Astrocyte (in vitro differentiated cells and primary cell): Measurements from ENCODE around the gene CNTN5. TPM values are rescaled to one million over a fixed set of nuclear protein-coding genes. Genes with fewer than 3 reads are reported as not detected.
A peak's percentile ranks its signal among the peaks of the same experiment; 100 is the strongest.

Source experiments
- DNase-seq: peaks from one replicate; pipeline ENCODE4 v3.0.0-alpha.2; 2010; ENCODE audit warnings: low read depth
- FAIRE-seq: peaks from 2 replicates; lab custom pipeline; 2011; peaks lifted over from hg19 to GRCh38; lab: Jason Lieb, UNC
- H2AFZ ChIP-seq: 2 replicates; pipeline ENCODE4 v1.6.0; 2012; ENCODE audit warnings: low read depth, low read length, inconsistent platforms
- H3K27ac ChIP-seq: 2 replicates; pipeline ENCODE4 v1.5.1; 2011; ENCODE audit warnings: low read depth, low read length, inconsistent platforms
- H3K27me3 ChIP-seq: 2 replicates; pipeline ENCODE4 v1.6.0; 2011; ENCODE audit warnings: low read length, inconsistent platforms; ENCODE audit not compliant: insufficient read depth
- H3K36me3 ChIP-seq: 2 replicates; pipeline ENCODE4 v1.5.1; 2011; ENCODE audit warnings: low read length, inconsistent platforms; ENCODE audit not compliant: insufficient read depth
- H3K4me1 ChIP-seq: 2 replicates; pipeline ENCODE4 v1.5.1; 2011; ENCODE audit warnings: low read length, inconsistent platforms; ENCODE audit not compliant: insufficient read depth
- H3K4me2 ChIP-seq: 2 replicates; pipeline ENCODE4 v1.6.0; 2012; ENCODE audit warnings: low read length, inconsistent platforms
- H3K4me3 ChIP-seq: 2 replicates; pipeline ENCODE4 v1.5.1; 2011; ENCODE audit warnings: low read depth, mild to moderate bottlenecking, low read length, inconsistent platforms; ENCODE audit not compliant: insufficient read depth
- H3K79me2 ChIP-seq: 2 replicates; pipeline ENCODE4 v1.6.0; 2012; ENCODE audit warnings: mild to moderate bottlenecking, low read length, inconsistent platforms; ENCODE audit not compliant: insufficient read depth
- H3K9ac ChIP-seq: 2 replicates; pipeline ENCODE4 v1.6.0; 2012; ENCODE audit warnings: mild to moderate bottlenecking, low read length, inconsistent platforms
- H3K9me3 ChIP-seq: 2 replicates; pipeline ENCODE4 v1.5.1; 2012; ENCODE audit warnings: low read depth, mild to moderate bottlenecking, low read length, inconsistent platforms; ENCODE audit not compliant: insufficient read depth
- H4K20me1 ChIP-seq: 2 replicates; pipeline ENCODE4 v1.6.0; 2012; ENCODE audit warnings: low read length, inconsistent platforms; ENCODE audit not compliant: insufficient read depth
- H3K27ac Mint-ChIP-seq: one replicate; pipeline ENCODE4 v1.8.0; 2021; ENCODE audit warnings: mild to moderate bottlenecking, mixed read lengths; ENCODE audit not compliant: unreplicated experiment
- H3K27me3 Mint-ChIP-seq: one replicate; pipeline ENCODE4 v1.8.0; 2021; ENCODE audit warnings: low read depth, mixed read lengths; ENCODE audit not compliant: unreplicated experiment
- H3K36me3 Mint-ChIP-seq: one replicate; pipeline ENCODE4 v1.8.0; 2021; ENCODE audit warnings: low read depth, mixed read lengths; ENCODE audit not compliant: unreplicated experiment
- H3K4me1 Mint-ChIP-seq: one replicate; pipeline ENCODE4 v1.8.0; 2021; ENCODE audit warnings: low read depth, mixed read lengths; ENCODE audit not compliant: unreplicated experiment
- H3K4me3 Mint-ChIP-seq: one replicate; pipeline ENCODE4 v1.8.0; 2021; ENCODE audit warnings: mild to moderate bottlenecking, moderate library complexity, mixed read lengths; ENCODE audit not compliant: unreplicated experiment
- H3K9me3 Mint-ChIP-seq: one replicate; pipeline ENCODE4 v1.8.0; 2021; ENCODE audit warnings: mild to moderate bottlenecking, mixed read lengths; ENCODE audit not compliant: unreplicated experiment
- EZH2 ChIP-seq: IDR thresholded peaks from 2 replicates; pipeline ENCODE4 v1.6.1; 2012; ENCODE audit warnings: mild to moderate bottlenecking, low read length, inconsistent platforms; ENCODE audit not compliant: insufficient read depth
- total RNA-seq: library from RNA; stranded (reverse); gene quantifications from 2 replicates; pipeline ENCODE4 v1.2.1, GENCODE V29; 2021
- TF ChIP-seq, protein P1 (sequence below): IDR thresholded peaks from 2 replicates; pipeline ENCODE4 v1.5.1; 2011; ENCODE audit warnings: low read depth, mild to moderate bottlenecking, inconsistent platforms, low read length, moderate library complexity; ENCODE audit not compliant: insufficient read depth

Gene CNTN5
- total RNA-seq, 1 donor from 2014 or later = 1.1 TPM

DNA sequence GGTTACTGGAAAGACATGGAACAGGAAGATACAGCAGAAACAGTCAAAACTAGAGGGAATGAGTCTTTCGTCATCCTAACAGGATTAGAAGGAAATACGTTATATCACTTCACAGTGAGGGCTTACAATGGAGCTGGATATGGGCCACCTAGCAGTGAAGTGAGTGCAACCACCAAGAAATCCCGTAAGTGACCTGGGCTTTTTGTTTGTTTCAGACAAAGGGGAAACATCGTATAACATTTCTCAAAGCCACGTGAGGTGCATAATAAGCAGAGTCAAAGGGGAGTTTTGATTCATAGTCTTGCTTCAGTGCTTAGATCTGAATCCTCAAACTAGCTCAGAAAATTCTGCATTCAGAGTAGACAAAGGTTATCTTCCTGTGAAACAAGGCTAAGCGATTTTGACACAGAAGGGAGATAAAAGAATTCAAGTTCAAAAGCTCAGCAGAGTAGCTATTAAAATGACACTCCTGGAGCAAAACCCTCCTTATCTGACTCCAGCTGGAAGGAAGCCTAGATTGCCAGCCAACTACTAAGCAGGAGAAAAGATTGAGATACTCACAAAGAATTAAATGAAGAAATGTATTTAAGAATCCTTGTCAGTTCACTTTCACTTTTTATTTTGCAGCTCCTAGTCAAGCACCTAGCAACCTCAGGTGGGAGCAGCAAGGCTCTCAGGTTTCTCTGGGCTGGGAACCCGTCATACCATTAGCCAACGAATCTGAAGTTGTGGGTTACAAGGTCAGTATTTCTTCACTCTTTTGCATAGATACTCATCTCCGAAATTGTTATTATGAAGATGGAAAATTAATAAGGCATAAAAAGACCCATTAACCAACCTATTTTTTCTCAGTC, 1319.9 kb downstream of the CNTN5 start:
- Mint-ChIP-seq H3K27ac (no peak overlapping the region), H3K4me1 (peaks cover 10% of the 10 kb centered on the region), H3K36me3 (no peaks in the 10 kb centered on the region), H3K9me3 (no peaks in the 10 kb centered on the region), H3K4me3 (no peak overlapping the region), H3K27me3 (no peaks in the 10 kb centered on the region)
- H3K4me1 ChIP-seq = no peaks in the 10 kb centered on the region
- TF ChIP-seq, protein P1, sequence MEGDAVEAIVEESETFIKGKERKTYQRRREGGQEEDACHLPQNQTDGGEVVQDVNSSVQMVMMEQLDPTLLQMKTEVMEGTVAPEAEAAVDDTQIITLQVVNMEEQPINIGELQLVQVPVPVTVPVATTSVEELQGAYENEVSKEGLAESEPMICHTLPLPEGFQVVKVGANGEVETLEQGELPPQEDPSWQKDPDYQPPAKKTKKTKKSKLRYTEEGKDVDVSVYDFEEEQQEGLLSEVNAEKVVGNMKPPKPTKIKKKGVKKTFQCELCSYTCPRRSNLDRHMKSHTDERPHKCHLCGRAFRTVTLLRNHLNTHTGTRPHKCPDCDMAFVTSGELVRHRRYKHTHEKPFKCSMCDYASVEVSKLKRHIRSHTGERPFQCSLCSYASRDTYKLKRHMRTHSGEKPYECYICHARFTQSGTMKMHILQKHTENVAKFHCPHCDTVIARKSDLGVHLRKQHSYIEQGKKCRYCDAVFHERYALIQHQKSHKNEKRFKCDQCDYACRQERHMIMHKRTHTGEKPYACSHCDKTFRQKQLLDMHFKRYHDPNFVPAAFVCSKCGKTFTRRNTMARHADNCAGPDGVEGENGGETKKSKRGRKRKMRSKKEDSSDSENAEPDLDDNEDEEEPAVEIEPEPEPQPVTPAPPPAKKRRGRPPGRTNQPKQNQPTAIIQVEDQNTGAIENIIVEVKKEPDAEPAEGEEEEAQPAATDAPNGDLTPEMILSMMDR = no peak
- no peak for TF ChIP-seq EZH2
- H3K9me3 ChIP-seq = no peaks in the 10 kb centered on the region
- no peaks in the 10 kb centered on the region for H3K36me3 ChIP-seq
- DNase-seq = no peak
- H3K27me3 ChIP-seq = no peaks in the 10 kb centered on the region
- H3K27ac ChIP-seq = no peak overlapping the region
- no peak overlapping the region for H3K9ac ChIP-seq
- H2AFZ ChIP-seq = no peak overlapping the region
- no peaks in the 10 kb centered on the region for H3K79me2 ChIP-seq
- H4K20me1 ChIP-seq = no peaks in the 10 kb centered on the region
- peak overlapping the region; percentile 37 for H3K4me2 ChIP-seq
- no peak overlapping the region for H3K4me3 ChIP-seq
- no peak for FAIRE-seq

DNA sequence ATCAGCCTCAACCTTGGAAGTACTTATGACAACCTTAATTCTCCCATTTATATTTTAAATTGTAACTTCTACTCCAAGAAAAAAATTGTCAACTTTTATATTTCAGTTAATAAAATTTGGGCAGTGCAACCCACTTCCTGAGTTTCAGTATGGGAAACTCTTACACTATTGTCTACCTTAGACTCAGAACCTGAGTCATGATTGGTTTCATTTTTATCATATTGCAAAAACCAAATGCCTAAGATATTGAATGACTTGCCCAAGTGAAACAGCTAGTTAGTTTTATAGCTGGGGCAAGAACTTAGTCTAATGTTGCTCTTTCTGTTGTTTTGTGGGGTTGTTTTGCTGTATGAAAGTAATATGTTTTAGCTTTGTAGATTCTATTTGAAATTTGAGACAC, 1332.3 kb downstream of the CNTN5 start:
- no peaks in the 10 kb centered on the region for H3K4me1 Mint-ChIP-seq
- H3K4me3 ChIP-seq = no peak overlapping the region
- H3K4me2 ChIP-seq = no peak overlapping the region
- no peaks in the 10 kb centered on the region for H3K36me3 Mint-ChIP-seq
- H3K4me1 ChIP-seq = no peaks in the 10 kb centered on the region
- H3K79me2 ChIP-seq = no peaks in the 10 kb centered on the region
- no peaks in the 10 kb centered on the region for H3K9me3 Mint-ChIP-seq
- DNase-seq = no peak
- H3K27ac ChIP-seq = no peak overlapping the region
- H3K27me3 Mint-ChIP-seq = no peaks in the 10 kb centered on the region
- FAIRE-seq = no peak
- H2AFZ ChIP-seq = no peak overlapping the region
- H3K9ac ChIP-seq = no peak overlapping the region
- H3K4me3 Mint-ChIP-seq = no peak overlapping the region
- TF ChIP-seq, protein P1 = no peak
- TF ChIP-seq EZH2 = no peak
- no peaks in the 10 kb centered on the region for H4K20me1 ChIP-seq
- H3K27me3 ChIP-seq = no peaks in the 10 kb centered on the region
- no peaks in the 10 kb centered on the region for H3K9me3 ChIP-seq
- H3K36me3 ChIP-seq = no peaks in the 10 kb centered on the region
- H3K27ac Mint-ChIP-seq = no peak overlapping the region

DNA sequence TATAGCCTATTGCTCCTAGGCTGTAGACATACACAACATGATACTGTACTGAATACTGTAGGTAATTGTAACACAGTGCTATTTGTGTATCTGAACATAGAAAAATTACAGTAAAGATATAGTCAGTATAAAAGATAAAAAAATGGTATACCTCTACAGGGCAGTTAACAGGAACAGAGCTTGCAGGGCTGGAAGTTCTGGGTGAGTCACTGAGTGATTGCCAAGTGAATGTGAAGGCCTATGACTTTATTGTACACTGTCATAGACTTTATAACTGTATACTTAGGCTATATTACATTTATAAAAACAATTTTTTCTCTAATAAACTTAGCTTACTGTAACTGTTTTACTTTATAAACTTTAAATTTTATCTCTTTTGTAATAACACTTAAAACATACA, 1334.0 kb downstream of the CNTN5 start:
- Mint-ChIP-seq H3K27me3 (no peaks in the 10 kb centered on the region), H3K4me1 (no peaks in the 10 kb centered on the region), H3K27ac (no peak overlapping the region), H3K36me3 (no peaks in the 10 kb centered on the region), H3K9me3 (no peaks in the 10 kb centered on the region), H3K4me3 (no peak overlapping the region)
- Histone ChIP-seq H3K9me3 (no peaks in the 10 kb centered on the region), H3K27ac (no peak overlapping the region), H3K4me1 (no peaks in the 10 kb centered on the region), H3K27me3 (no peaks in the 10 kb centered on the region), H3K79me2 (no peaks in the 10 kb centered on the region), H3K4me2 (no peak overlapping the region), H3K9ac (no peak overlapping the region), H3K36me3 (no peaks in the 10 kb centered on the region), H3K4me3 (no peak overlapping the region), H2AFZ (no peak overlapping the region), H4K20me1 (no peaks in the 10 kb centered on the region)
- FAIRE-seq (no peak), DNase-seq (no peak)
- no peak for TF ChIP-seq EZH2
- TF ChIP-seq, protein P1 = no peak
